ENCODE results near the gene OR52E2.

DNA sequence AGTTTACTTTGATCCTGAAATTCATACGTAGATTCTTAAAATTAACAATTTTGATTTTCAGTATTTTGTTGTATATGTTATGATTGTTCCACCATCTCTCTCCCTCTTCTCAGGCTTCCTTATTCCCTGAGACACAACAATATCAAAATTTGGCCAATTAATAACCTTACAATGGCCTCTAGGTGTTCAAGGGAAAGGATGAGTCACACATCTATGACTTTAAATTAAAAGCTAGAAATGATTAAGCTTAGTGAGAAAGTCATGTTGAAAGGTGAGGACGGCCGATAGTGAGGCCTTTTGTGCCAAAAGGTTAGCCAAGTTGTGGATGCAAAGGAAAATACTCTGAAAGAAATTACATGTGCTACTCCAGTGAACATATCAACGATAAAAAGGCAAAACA is 18.6 kb downstream of the OR52E2 start:
- no peak for TF ChIP-seq MAZ (IDR thresholded peaks at IDR 0.05; ENCODE audit: borderline replicate concordance, low read depth, low read length)
- TF ChIP-seq, protein P1, sequence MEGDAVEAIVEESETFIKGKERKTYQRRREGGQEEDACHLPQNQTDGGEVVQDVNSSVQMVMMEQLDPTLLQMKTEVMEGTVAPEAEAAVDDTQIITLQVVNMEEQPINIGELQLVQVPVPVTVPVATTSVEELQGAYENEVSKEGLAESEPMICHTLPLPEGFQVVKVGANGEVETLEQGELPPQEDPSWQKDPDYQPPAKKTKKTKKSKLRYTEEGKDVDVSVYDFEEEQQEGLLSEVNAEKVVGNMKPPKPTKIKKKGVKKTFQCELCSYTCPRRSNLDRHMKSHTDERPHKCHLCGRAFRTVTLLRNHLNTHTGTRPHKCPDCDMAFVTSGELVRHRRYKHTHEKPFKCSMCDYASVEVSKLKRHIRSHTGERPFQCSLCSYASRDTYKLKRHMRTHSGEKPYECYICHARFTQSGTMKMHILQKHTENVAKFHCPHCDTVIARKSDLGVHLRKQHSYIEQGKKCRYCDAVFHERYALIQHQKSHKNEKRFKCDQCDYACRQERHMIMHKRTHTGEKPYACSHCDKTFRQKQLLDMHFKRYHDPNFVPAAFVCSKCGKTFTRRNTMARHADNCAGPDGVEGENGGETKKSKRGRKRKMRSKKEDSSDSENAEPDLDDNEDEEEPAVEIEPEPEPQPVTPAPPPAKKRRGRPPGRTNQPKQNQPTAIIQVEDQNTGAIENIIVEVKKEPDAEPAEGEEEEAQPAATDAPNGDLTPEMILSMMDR (conservative IDR thresholded peaks at IDR 0.05; ENCODE audit: low read depth, low read length): no peak
- no peak for TF ChIP-seq POLR2A (IDR thresholded peaks at IDR 0.05; ENCODE audit: low read depth, low read length)
- TF ChIP-seq RFX5 (IDR thresholded peaks at IDR 0.05; ENCODE audit: low read depth, low read length): no peak
- TF ChIP-seq CEBPB (IDR thresholded peaks at IDR 0.05; ENCODE audit: low read depth, low read length): no peak
- no peak for TF ChIP-seq RAD21 (IDR thresholded peaks at IDR 0.05; ENCODE audit: low read length)
- TF ChIP-seq RCOR1 (IDR thresholded peaks at IDR 0.05; ENCODE audit: insufficient replicate concordance, low read length): no peak
- TF ChIP-seq SMC3 (IDR thresholded peaks at IDR 0.05; ENCODE audit: low read depth, low read length): no peak
